ENCODE results near the gene NOVA1.

DNA sequence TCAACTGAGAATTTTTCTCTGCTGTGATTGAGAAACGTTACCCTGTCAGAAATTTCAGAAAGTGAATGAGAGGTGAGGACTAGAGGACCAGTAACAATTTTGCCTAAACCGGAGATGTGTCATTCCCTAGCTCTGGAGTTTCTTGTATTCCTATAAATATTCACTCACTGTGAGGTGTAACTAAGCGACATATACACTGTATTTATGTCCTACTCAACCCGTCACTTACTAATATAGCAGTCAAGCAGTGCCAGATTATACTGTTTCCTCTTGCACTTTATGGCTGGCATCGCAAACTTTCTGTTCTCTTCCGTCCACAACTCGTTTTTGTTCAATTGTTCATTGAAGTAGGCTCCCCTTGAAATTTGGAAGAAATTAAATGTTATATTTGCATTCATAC lies 192.9 kb downstream of the NOVA1 start:
- no peak for TF ChIP-seq FOS (IDR thresholded peaks at IDR 0.05; ENCODE audit: low read depth, low read length)
- TF ChIP-seq POLR2A (IDR thresholded peaks at IDR 0.05; ENCODE audit: low read depth, low read length) = no peak
- TF ChIP-seq CTCF (conservative IDR thresholded peaks at IDR 0.05; ENCODE audit: low read depth, low read length) = no peak
- TF ChIP-seq RFX5 (IDR thresholded peaks at IDR 0.05; ENCODE audit: low read depth, low read length) = no peak
- TF ChIP-seq MAZ (IDR thresholded peaks at IDR 0.05; ENCODE audit: borderline replicate concordance, low read depth, low read length) = no peak
- no peak for TF ChIP-seq SMC3 (IDR thresholded peaks at IDR 0.05; ENCODE audit: low read depth, low read length)
- no peak for TF ChIP-seq MAFK (IDR thresholded peaks at IDR 0.05; ENCODE audit: low read depth, low read length)
